Measurements from ENCODE around the gene ZP3. TPM values are rescaled to one million over a fixed set of nuclear protein-coding genes. Genes with fewer than 3 reads are reported as not detected.
"Not testable (repeated sequence)": the region's sequence is repeated elsewhere in the genome, so short reads cannot be mapped to it uniquely, and the experiment has no call there.

Gene ZP3
- total RNA-seq, 1 donor from 2014 or later, result not detected

GRCh38 chr7:76383089-76383944 lies 41.4 kb upstream of the ZP3 start:
- no peak overlapping the region for H3K4me3 ChIP-seq
- no peak for TF ChIP-seq CTCF (IDR thresholded peaks at IDR 0.05)
- peaks cover 21% of the 10 kb centered on the region for H3K4me1 ChIP-seq
- DNase-seq (no peak), ATAC-seq (no peak)
- H3K9me3 ChIP-seq, result no peaks in the 10 kb centered on the region
- H3K36me3 ChIP-seq, result no peaks in the 10 kb centered on the region
- no peaks in the 10 kb centered on the region for H3K27me3 ChIP-seq (ENCODE audit: low read depth)
- intact Hi-C loops (cut with DNase I), result no loop called here
- no peak overlapping the region for H3K27ac ChIP-seq

- no peak for DNase-seq
- ATAC-seq, result no peak
- Histone ChIP-seq H3K4me1 (peaks cover 4% of the 10 kb centered on the region), H3K36me3 (no peaks in the 10 kb centered on the region), H3K4me3 (no peak overlapping the region), H3K27me3 (ENCODE audit: low read depth) (no peaks in the 10 kb centered on the region), H3K9me3 (no peaks in the 10 kb centered on the region), H3K27ac (no peak overlapping the region)
- TF ChIP-seq CTCF (IDR thresholded peaks at IDR 0.05), result no peak
- intact Hi-C loops (cut with DNase I), result no loop called here
Measured at GRCh38 chr7:76386691-76387260, 38.0 kb upstream of the ZP3 start.

GRCh38 chr7:76387789-76388188 lies 37.0 kb upstream of the ZP3 start:
- H3K36me3 ChIP-seq; DNase-seq; H3K4me3 ChIP-seq; H3K27me3 ChIP-seq (ENCODE audit: low read depth); intact Hi-C loops (cut with DNase I); ATAC-seq; H3K9me3 ChIP-seq; H3K4me1 ChIP-seq; H3K27ac ChIP-seq: not testable (repeated sequence)

GRCh38 chr7:76390092-76390491 lies 34.7 kb upstream of the ZP3 start:
- intact Hi-C loops (cut with DNase I), result no loop called here

GRCh38 chr7:76392531-76393115 lies 32.1 kb upstream of the ZP3 start:
- no peak for ATAC-seq
- Histone ChIP-seq H3K4me3 (peak overlapping the region; percentile 80), H3K27me3 (ENCODE audit: low read depth) (no peaks in the 10 kb centered on the region), H3K36me3 (no peaks in the 10 kb centered on the region), H3K27ac (peak overlapping the region; percentile 92), H3K9me3 (no peaks in the 10 kb centered on the region), H3K4me1 (peaks cover 21% of the 10 kb centered on the region)
- intact Hi-C loops (cut with DNase I), result no loop called here
- no peak for DNase-seq
- no peak for TF ChIP-seq CTCF (IDR thresholded peaks at IDR 0.05)

More at GRCh38 chr7:76390092-76390491, 34.7 kb upstream of the ZP3 start:
- Histone ChIP-seq H3K27me3 (ENCODE audit: low read depth) (no peaks in the 10 kb centered on the region), H3K36me3 (no peaks in the 10 kb centered on the region), H3K9me3 (no peaks in the 10 kb centered on the region), H3K27ac (no peak overlapping the region), H3K4me1 (peaks cover 11% of the 10 kb centered on the region), H3K4me3 (no peak overlapping the region)
- DNase-seq, result no peak
- TF ChIP-seq CTCF (IDR thresholded peaks at IDR 0.05), result no peak
- no peak for ATAC-seq
